PFSK-1 (cell line): ENCODE data around the gene PRRG1.

Experiments
- POLR2AphosphoS5 ChIP-seq: IDR thresholded peaks from 2 replicates; pipeline ENCODE4 v1.6.1; 2012; ENCODE audit warnings: low read depth, mild to moderate bottlenecking, control low read depth, low read length, moderate library complexity
- SIN3A ChIP-seq: IDR thresholded peaks from 2 replicates; pipeline ENCODE4 v1.6.1; 2012; ENCODE audit warnings: mild to moderate bottlenecking, low read length, moderate library complexity, borderline replicate concordance; ENCODE audit not compliant: insufficient read depth
- TF ChIP-seq, protein P1 (sequence below), 2 experiments: IDR thresholded peaks; 2 replicates each; pipeline versions ENCODE4 v1.6.1 to v1.8.0; 2011 to 2012; ENCODE audit warnings: low read depth in 2 of 2, low read length in 2 of 2, control low read depth in 1 of 2, inconsistent platforms in 1 of 2, mild to moderate bottlenecking in 1 of 2, moderate library complexity in 1 of 2; ENCODE audit not compliant: insufficient read depth in 1 of 2

DNA sequence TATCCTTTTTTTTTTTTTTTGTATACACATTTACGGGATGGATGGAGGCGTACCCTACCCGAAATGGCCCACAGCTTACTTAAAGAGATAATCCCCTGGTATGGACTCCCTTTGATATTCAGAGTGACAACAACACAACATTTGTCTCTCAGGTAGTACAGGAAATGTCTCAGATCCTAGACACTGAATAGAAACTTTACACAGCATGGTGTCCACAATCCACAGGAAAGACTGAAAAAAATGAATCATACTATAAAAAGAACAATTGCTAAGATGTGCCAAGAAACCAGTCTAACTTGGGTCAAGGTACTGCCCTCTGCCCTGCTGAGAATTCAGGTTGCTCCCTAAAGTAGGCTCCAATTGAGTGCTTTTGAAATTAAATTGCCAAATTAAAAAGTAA, 121.5 kb downstream of the PRRG1 start:
- TF ChIP-seq SIN3A (no peak), POLR2AphosphoS5 (no peak)
- TF ChIP-seq, protein P1, sequence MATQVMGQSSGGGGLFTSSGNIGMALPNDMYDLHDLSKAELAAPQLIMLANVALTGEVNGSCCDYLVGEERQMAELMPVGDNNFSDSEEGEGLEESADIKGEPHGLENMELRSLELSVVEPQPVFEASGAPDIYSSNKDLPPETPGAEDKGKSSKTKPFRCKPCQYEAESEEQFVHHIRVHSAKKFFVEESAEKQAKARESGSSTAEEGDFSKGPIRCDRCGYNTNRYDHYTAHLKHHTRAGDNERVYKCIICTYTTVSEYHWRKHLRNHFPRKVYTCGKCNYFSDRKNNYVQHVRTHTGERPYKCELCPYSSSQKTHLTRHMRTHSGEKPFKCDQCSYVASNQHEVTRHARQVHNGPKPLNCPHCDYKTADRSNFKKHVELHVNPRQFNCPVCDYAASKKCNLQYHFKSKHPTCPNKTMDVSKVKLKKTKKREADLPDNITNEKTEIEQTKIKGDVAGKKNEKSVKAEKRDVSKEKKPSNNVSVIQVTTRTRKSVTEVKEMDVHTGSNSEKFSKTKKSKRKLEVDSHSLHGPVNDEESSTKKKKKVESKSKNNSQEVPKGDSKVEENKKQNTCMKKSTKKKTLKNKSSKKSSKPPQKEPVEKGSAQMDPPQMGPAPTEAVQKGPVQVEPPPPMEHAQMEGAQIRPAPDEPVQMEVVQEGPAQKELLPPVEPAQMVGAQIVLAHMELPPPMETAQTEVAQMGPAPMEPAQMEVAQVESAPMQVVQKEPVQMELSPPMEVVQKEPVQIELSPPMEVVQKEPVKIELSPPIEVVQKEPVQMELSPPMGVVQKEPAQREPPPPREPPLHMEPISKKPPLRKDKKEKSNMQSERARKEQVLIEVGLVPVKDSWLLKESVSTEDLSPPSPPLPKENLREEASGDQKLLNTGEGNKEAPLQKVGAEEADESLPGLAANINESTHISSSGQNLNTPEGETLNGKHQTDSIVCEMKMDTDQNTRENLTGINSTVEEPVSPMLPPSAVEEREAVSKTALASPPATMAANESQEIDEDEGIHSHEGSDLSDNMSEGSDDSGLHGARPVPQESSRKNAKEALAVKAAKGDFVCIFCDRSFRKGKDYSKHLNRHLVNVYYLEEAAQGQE (IDR thresholded peaks at IDR 0.05; ENCODE audit: insufficient read depth in 1 of 2, low read depth in 2 of 2, low read length in 2 of 2) = no peak
